ENCODE data around the gene PCA3. TPM values are rescaled to one million over a fixed set of nuclear protein-coding genes. Genes with fewer than 3 reads are reported as not detected.

Gene PCA3
- total and polyA plus RNA-seq, 4 donors: 0.32 to 2.0 (median 0.81) TPM; not detected in 1

DNA sequence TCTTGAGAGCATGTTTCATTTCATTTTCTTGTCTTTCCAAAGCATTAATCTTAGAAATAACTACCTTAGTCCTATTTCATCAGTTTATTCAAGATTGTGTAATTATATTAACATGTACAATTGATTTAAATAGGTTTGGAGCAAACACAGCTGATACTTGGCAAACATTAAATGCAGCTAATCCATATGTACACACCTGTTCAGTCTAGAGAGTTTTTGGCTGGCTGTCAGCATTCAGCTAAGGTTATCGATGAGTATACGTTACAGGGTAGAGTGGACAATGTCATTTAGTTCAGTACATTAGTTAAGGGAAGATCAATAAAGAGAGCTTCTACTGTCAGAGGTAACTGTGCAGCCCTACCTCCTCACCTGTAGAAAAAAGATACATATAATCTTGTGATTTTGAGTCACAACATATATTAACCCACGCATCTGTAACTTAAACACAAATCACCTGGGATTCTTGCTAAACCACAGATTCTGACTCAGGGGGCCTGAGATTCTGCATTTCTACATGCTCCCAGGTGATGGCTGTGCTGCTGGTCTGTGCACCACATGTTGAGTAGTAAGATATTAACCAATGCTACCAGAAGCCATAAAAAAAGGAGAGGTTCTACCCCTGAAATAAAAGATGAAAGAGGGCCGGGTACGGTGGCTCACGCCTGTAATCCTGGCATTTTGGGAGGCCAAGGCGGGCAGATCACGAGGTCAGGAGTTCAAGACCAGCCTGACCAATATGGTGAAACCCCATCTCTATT lies 34.1 kb upstream of the PCA3 start:
- H3K4me1 ChIP-seq (ENCODE audit: control insufficient read depth in 1 of 2, insufficient read depth in 2 of 2, low read length in 2 of 2): no peaks in the 10 kb centered on the region
- 93 to 94% methylated on average over 8 of the region's 8 CpGs for WGBS, 2 donors
- H3K9me3 ChIP-seq (ENCODE audit: control insufficient read depth, low read length): no peaks in the 10 kb centered on the region
- peaks cover 2 to 7% of the 10 kb centered on the region in 2 donors for H3K36me3 ChIP-seq (ENCODE audit: control insufficient read depth in 1 of 2, insufficient read depth in 2 of 2, low read length in 1 of 2)
- intact Hi-C loops (cut with DNase I): no loop called here
- ATAC-seq (ENCODE audit: low FRiP score) (no peak), DNase-seq (no peak)
- no peak overlapping the region for H3K27ac ChIP-seq (ENCODE audit: low read depth in 1 of 2, low read length in 2 of 2)
- no peak overlapping the region for H3K4me3 ChIP-seq (ENCODE audit: low read length in 2 of 2)
- H3K27me3 ChIP-seq (ENCODE audit: control insufficient read depth in 1 of 2, insufficient read depth in 2 of 2, low read length in 1 of 2): no peaks in the 10 kb centered on the region

DNA sequence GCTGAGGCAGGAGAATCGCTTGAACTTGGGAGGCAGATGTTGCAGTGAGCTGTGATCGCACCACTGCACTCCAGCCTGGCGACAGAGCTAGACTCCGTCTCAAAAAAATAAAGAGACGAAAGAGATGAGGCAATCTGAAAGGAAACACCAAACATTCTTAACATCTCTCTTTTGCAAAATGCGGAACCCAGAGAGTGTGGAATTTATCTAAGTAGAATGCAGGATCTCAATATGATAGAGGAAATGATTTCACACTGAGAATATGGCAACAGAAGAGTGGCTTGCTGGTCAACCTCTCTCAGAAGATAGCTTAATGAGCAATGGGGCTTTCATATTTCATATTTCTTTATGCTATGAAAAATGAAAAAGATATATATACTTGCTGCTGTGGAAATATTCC lies 33.4 kb upstream of the PCA3 start:
- Histone ChIP-seq H3K36me3 (ENCODE audit: control insufficient read depth in 1 of 2, insufficient read depth in 2 of 2, low read length in 1 of 2) (peaks cover 0 to under 1% of the 10 kb centered on the region in 2 donors), H3K27ac (ENCODE audit: low read depth in 1 of 2, low read length in 2 of 2) (no peak overlapping the region), H3K4me1 (ENCODE audit: control insufficient read depth in 1 of 2, insufficient read depth in 2 of 2, low read length in 2 of 2) (no peaks in the 10 kb centered on the region), H3K9me3 (ENCODE audit: control insufficient read depth, low read length) (no peaks in the 10 kb centered on the region), H3K4me3 (ENCODE audit: low read length in 2 of 2) (no peak overlapping the region), H3K27me3 (ENCODE audit: control insufficient read depth in 1 of 2, insufficient read depth in 2 of 2, low read length in 1 of 2) (no peaks in the 10 kb centered on the region)
- ATAC-seq (ENCODE audit: low FRiP score) (no peak), DNase-seq (no peak)
- intact Hi-C loops (cut with DNase I): no loop called here
- 68 to 87% methylated on average over 6 of the region's 6 CpGs for WGBS, 2 donors

DNA sequence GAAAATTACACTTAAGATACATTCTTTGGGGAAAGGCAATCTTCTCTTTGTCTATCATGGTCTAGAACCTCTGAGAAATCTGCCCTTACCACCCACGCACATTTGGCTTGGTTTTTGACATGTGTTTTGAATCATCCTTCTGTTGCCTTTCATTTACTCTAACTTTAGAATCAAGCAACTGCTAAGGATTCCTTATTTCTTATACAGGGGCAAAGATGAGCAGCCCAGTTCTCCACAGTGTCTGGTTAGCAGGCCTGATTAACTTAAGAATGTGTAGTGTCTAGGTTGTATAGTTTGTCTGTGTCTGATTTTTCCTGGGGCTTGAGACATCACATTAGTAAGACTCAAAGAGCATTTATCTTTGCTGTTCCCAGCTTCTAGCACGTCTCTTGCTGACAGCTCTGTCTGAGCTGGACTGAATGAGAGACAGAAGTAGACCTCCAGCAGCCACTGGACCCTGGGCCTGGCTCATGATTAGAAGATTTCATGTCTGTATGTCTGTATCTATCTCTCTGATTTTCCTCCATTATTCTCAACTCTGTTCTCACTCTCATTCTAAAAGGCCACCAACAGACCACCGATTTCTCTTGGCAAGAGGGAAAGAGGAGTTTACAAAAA lies 31.8 kb upstream of the PCA3 start:
- DNase-seq (no peak), ATAC-seq (ENCODE audit: low FRiP score) (no peak)
- no peak overlapping the region for H3K27ac ChIP-seq (ENCODE audit: low read depth in 1 of 2, low read length in 2 of 2)
- no peaks in the 10 kb centered on the region for H3K4me1 ChIP-seq (ENCODE audit: control insufficient read depth in 1 of 2, insufficient read depth in 2 of 2, low read length in 2 of 2)
- H3K36me3 ChIP-seq (ENCODE audit: control insufficient read depth in 1 of 2, insufficient read depth in 2 of 2, low read length in 1 of 2): no peaks in the 10 kb centered on the region
- H3K4me3 ChIP-seq (ENCODE audit: low read length in 2 of 2): no peak overlapping the region
- H3K9me3 ChIP-seq (ENCODE audit: control insufficient read depth, low read length): no peaks in the 10 kb centered on the region
- H3K27me3 ChIP-seq (ENCODE audit: control insufficient read depth in 1 of 2, insufficient read depth in 2 of 2, low read length in 1 of 2): no peaks in the 10 kb centered on the region
- WGBS, 2 donors: 30 to 74% methylated on average over 3 of the region's 3 CpGs
- intact Hi-C loops (cut with DNase I): no loop called here

DNA sequence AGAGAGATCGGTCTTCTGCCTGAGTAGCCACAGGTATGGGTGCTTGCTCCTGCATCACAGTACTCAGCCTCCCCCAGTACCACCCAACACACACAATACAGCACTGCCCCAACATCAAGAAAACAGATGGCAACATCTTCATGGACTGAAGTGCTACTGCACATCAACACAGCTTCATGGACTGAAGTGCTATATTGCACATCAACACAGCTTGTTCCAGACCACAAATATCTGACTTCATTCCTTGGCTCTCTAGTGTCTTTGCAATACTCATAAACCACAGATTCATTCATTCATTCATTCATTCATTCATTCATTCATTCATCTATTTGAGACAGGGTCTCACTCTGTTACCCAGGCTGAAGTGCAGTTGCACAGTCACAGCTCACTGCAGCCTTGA lies 31.1 kb upstream of the PCA3 start:
- Histone ChIP-seq H3K27ac (ENCODE audit: low read depth in 1 of 2, low read length in 2 of 2) (no peak overlapping the region), H3K9me3 (ENCODE audit: control insufficient read depth, low read length) (no peaks in the 10 kb centered on the region), H3K27me3 (ENCODE audit: control insufficient read depth in 1 of 2, insufficient read depth in 2 of 2, low read length in 1 of 2) (no peaks in the 10 kb centered on the region), H3K4me3 (ENCODE audit: low read length in 2 of 2) (no peak overlapping the region), H3K4me1 (ENCODE audit: control insufficient read depth in 1 of 2, insufficient read depth in 2 of 2, low read length in 2 of 2) (no peaks in the 10 kb centered on the region), H3K36me3 (ENCODE audit: control insufficient read depth in 1 of 2, insufficient read depth in 2 of 2, low read length in 1 of 2) (no peaks in the 10 kb centered on the region)
- 96 to 100% methylated on average over 1 of the region's 1 CpG for WGBS, 2 donors
- ATAC-seq (ENCODE audit: low FRiP score) (no peak), DNase-seq (no peak)
- intact Hi-C loops (cut with DNase I): no loop called here

DNA sequence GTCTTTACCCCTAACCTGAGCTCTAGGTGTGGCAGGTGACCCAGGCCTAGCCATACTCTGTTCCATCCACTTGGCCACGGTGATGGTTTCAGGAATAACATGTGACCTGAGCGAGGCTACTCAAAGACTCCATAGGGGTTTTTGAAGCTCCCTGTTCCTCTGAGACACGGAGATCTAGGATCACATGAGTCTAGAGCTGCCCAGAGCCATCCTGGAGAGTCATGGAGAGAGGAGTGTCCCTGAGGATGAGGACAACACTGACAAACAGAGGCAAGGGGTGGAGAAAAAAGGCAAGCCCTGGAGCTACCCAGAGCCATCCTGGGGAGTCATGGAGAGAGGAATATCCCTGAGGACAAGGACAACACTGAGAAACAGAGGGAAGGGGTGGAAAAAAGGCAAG lies 29.5 kb upstream of the PCA3 start:
- no peaks in the 10 kb centered on the region for H3K27me3 ChIP-seq (ENCODE audit: control insufficient read depth in 1 of 2, insufficient read depth in 2 of 2, low read length in 1 of 2)
- no peak for DNase-seq
- no peak for ATAC-seq (ENCODE audit: low FRiP score)
- no peaks in the 10 kb centered on the region for H3K4me1 ChIP-seq (ENCODE audit: control insufficient read depth in 1 of 2, insufficient read depth in 2 of 2, low read length in 2 of 2)
- WGBS, 2 donors: 92% methylated on average over 3 of the region's 3 CpGs
- no peak overlapping the region for H3K27ac ChIP-seq (ENCODE audit: low read depth in 1 of 2, low read length in 2 of 2)
- no peaks in the 10 kb centered on the region for H3K9me3 ChIP-seq (ENCODE audit: control insufficient read depth, low read length)
- no peak overlapping the region for H3K4me3 ChIP-seq (ENCODE audit: low read length in 2 of 2)
- intact Hi-C loops (cut with DNase I): no loop called here
- H3K36me3 ChIP-seq (ENCODE audit: control insufficient read depth in 1 of 2, insufficient read depth in 2 of 2, low read length in 1 of 2): no peaks in the 10 kb centered on the region

DNA sequence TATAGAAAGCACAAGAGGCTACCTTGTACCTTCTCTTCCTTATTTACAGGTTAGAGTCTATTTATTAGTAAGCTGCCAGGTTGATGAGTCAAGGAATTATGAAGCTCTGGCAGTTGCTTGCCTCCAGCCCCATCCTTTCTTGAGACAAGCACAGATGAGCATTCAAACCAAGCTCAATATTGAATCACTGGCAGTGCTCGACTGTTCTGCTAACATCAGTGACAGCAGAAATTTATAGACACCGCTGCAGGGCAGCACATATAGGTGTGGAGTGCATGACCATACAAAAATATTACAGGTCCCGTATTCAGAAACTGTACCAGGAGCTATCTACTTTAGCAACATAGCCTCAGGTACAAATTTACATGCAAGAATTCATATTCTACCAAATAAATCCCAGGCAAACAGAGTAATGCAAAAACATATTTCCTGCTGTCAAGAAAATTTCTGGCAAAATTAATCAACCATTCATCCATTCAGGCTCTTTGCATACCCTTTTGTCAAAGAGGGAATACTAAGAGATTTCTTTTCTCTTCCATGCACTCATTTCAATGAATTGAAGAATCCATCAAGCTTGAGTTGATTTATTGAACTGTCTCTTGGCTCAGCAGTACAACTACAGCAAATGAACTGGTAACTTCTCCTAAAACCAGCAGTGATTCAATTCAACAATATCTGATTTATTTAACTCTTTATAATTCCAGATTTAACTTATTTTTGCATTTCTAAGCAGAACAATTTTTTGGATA lies 26.9 kb upstream of the PCA3 start:
- Histone ChIP-seq H3K27me3 (ENCODE audit: control insufficient read depth in 1 of 2, insufficient read depth in 2 of 2, low read length in 1 of 2) (no peaks in the 10 kb centered on the region), H3K36me3 (ENCODE audit: control insufficient read depth in 1 of 2, insufficient read depth in 2 of 2, low read length in 1 of 2) (no peaks in the 10 kb centered on the region), H3K4me1 (ENCODE audit: control insufficient read depth in 1 of 2, insufficient read depth in 2 of 2, low read length in 2 of 2) (no peaks in the 10 kb centered on the region), H3K4me3 (ENCODE audit: low read length in 2 of 2) (no peak overlapping the region), H3K27ac (ENCODE audit: low read depth in 1 of 2, low read length in 2 of 2) (no peak overlapping the region), H3K9me3 (ENCODE audit: control insufficient read depth, low read length) (no peaks in the 10 kb centered on the region)
- 85 to 88% methylated on average over 3 of the region's 3 CpGs for WGBS, 2 donors
- no peak for ATAC-seq (ENCODE audit: low FRiP score)
- intact Hi-C loops (cut with DNase I): no loop called here
- no peak for DNase-seq

DNA sequence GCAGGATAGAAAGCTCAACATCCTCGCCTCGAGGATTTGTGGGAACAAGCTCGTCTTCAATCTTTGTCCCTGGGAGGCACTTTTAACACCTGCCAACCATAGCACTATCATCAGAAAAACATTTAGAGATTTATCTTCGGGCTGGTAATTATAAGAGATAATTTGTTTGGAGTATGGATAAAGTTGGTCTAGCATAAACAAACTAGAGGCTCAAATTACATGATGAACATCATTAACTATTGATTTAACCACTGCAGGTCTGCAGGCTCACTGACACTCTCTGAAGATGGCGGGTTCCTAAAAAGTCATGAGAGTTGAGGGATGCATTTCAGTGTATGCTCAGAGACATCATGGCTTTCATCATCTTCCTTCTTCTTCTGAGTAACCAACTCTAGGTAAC lies 25.8 kb upstream of the PCA3 start:
- DNase-seq (no peak), ATAC-seq (ENCODE audit: low FRiP score) (no peak)
- intact Hi-C loops (cut with DNase I): no loop called here
- Histone ChIP-seq H3K36me3 (ENCODE audit: control insufficient read depth in 1 of 2, insufficient read depth in 2 of 2, low read length in 1 of 2) (no peaks in the 10 kb centered on the region), H3K27me3 (ENCODE audit: control insufficient read depth in 1 of 2, insufficient read depth in 2 of 2, low read length in 1 of 2) (no peaks in the 10 kb centered on the region), H3K27ac (ENCODE audit: low read depth in 1 of 2, low read length in 2 of 2) (no peak overlapping the region), H3K9me3 (ENCODE audit: control insufficient read depth, low read length) (no peaks in the 10 kb centered on the region), H3K4me3 (ENCODE audit: low read length in 2 of 2) (no peak overlapping the region), H3K4me1 (ENCODE audit: control insufficient read depth in 1 of 2, insufficient read depth in 2 of 2, low read length in 2 of 2) (no peaks in the 10 kb centered on the region)
- WGBS, 2 donors: 89 to 90% methylated on average over 5 of the region's 5 CpGs

DNA sequence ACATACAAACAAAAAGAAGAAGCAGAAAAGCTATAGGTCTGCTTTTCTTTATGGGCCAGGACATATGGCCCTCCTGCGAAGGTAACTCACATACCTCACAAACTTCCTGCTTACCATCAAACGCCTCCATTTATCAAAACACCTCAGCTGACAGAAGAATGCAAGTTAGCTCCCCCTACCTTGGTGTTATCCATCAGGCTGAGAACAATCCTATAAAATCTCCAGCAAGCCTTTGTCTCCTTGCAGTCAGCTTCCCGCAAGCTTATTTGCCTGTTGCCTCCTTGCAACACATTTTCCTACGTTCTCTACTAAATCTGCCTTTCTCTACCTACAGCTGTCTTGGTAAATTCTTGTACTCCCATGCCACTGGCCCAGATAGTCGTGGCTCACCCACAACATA lies 22.7 kb upstream of the PCA3 start:
- Histone ChIP-seq H3K4me3 (ENCODE audit: low read length in 2 of 2) (no peak overlapping the region), H3K9me3 (ENCODE audit: control insufficient read depth, low read length) (no peaks in the 10 kb centered on the region), H3K27me3 (ENCODE audit: control insufficient read depth in 1 of 2, insufficient read depth in 2 of 2, low read length in 1 of 2) (no peaks in the 10 kb centered on the region), H3K27ac (ENCODE audit: low read depth in 1 of 2, low read length in 2 of 2) (no peak overlapping the region), H3K36me3 (ENCODE audit: control insufficient read depth in 1 of 2, insufficient read depth in 2 of 2, low read length in 1 of 2) (no peaks in the 10 kb centered on the region), H3K4me1 (ENCODE audit: control insufficient read depth in 1 of 2, insufficient read depth in 2 of 2, low read length in 2 of 2) (no peaks in the 10 kb centered on the region)
- intact Hi-C loops (cut with DNase I): no loop called here
- no peak for DNase-seq
- no peak for ATAC-seq (ENCODE audit: low FRiP score)
- WGBS, 2 donors: 81 to 88% methylated on average over 5 of the region's 5 CpGs
